Thyroid gland (tissue), 4 donors: ENCODE measurements around the gene ACSM3.

Experiments used
- CTCF ChIP-seq, 6 experiments: fragments of 200-600 bp in 3 of 6; fragments of 450-650 bp in 3 of 6; sonication (generic) in 3 of 6; IDR thresholded peaks; one replicate each; pipeline ENCODE4 v1.5.1; 2016 to 2019; ENCODE audit warnings: antibody characterized with exemption in 6 of 6, mild to moderate bottlenecking in 2 of 6, inconsistent platforms in 1 of 6, moderate library complexity in 1 of 6
- POLR2A ChIP-seq, 2 donors: fragments of 450-650 bp; IDR thresholded peaks; one replicate each; pipeline ENCODE4 v1.6.1; 2017; ENCODE audit warnings: antibody characterized with exemption in 2 of 2, mild to moderate bottlenecking in 2 of 2, moderate library complexity in 1 of 2

GRCh38 chr16:20726661-20727060 is 37.2 kb upstream of the ACSM3 start:
- TF ChIP-seq CTCF (IDR thresholded peaks at IDR 0.05): no peak
- TF ChIP-seq POLR2A (IDR thresholded peaks at IDR 0.05): no peak
